ENCODE measurements around the gene CES4A. TPM values are rescaled to one million over a fixed set of nuclear protein-coding genes. Genes with fewer than 3 reads are reported as not detected.
"Not testable (repeated sequence)": the region's sequence is repeated elsewhere in the genome, so short reads cannot be mapped to it uniquely, and the experiment has no call there.

The CES4A gene
- total RNA-seq, 1 donor from 2014 or later = 42.2 TPM

DNA sequence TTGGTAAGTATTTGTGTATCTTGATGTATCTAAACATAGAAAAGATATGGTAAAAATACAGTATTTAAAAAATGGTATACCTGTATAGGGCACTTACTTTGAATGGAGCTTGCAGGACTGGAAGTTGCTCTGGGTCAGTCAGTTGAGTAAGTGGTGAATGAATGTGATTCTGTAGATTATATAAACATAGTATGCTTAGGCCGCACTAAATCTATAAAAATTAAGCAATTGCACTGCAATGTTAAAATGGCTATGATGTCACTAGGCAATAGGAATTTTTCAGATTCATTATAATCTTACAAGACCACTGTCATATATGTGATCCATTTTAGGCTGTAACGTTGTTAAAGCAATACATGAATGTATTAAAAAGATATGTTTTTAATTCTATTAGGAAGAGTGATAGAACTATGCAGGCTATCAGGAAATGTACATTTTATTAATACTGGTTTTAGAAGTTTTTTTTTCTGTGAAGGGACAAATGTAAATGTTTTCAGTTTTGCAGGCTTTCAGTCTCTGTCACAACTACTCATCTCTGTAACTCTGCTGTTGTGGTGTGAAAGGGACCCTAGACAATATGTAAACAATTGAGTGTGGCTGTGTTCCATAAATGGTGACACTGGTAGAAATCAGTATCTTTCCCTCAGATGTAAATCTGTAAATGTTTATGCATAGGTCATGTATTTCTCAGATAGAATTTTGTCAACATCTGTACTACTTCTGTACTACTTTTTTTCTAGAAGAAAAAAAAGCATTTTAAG lies 51.1 kb downstream of the CES4A start:
- intact Hi-C loops (cut with micrococcal nuclease) = no loop called here

DNA sequence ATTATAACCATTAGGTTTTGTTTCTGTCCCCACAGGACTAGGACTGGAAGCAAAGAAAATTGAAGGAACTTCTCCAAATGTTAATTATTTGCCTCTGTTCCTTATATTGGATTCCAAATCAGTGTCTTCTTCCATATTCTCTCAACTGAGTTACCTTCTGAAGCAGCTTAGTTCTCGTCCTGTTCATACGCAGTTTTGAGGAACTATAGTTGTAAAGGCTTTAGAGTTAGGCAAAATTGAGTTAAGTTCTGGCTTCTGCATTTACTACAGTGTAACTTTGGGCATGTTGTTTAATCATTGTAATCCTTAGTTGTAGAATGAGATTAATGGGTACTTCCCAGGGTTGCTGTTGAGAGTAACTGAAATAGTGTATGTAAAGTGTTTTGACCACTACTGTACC lies 51.8 kb downstream of the CES4A start:
- intact Hi-C loops (cut with micrococcal nuclease) = no loop called here

DNA sequence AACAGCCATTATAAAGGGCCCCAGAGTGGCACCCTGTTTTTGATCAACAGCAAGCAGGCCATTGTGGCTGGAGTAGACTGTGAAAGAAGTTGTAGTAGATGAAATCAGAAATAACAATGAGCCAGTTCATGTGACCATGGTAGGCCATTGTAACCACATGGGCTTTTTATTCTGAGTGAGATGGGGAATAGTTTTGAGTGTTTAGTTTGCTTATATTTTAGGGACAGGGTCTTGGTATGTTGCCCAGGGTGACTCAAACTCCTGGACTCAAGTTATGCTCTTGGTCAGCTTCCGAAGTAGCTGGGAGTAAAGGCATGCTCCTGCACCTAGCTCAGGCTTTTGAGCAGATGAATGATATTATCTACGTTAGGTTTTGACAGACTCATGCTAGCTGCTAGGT lies 52.5 kb downstream of the CES4A start:
- intact Hi-C loops (cut with micrococcal nuclease) = no loop called here

DNA sequence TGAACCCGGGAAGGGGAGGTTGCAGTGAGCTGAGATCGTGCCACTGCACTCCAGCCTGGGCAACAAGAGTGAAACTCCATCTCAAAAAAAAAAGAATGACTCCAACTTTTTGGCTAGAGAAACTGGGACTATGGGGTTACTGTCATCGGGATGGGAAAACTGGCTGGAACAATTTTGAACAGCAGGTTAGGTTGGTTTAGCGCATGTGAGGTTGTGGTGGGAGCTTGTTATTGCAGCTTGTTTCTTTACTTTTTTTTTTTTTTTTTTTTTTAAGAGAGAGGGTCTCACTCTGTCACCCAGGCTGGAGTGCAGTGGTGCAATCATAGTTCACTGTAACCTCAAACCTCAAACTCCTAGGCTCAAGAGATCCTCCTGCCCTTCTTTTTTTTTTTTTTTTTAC lies 53.1 kb downstream of the CES4A start:
- intact Hi-C loops (cut with micrococcal nuclease) = not testable (repeated sequence)

DNA sequence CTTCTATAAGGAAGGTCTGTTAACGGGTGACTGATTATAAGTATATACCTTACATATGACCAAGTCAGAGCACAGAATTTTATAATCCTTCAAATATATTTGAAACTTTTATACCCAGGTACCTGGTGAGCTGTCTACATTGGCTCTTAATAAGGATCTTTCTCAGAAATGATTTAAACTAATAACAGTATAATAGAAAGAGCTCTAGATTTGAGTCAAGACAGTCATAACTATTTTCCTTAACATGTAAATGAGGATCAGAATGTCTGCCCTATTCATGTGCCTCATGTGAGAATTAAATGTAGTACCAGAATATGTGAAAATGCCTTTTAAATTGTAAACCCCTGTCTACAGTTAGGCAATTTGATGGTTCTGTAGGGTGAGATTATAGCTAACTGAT lies 55.0 kb downstream of the CES4A start:
- intact Hi-C loops (cut with micrococcal nuclease) = no loop called here

DNA sequence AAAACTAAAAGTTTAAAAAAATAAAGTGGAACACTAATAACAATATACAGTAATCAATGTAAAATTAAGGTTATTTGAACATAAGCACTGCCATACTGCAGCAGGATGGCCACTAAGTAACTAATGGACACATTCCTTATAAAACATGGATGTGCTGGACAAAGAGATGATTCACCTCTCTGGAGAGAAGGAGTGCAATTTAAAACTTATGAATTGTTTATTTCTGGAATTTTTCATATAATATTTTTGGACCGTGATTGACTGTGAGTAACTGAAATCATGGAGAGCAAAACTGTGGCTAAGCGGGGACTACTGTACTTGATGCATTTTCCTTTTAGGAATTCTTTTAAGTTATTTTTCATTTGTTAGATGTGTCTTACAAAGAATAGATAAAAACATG lies 62.4 kb downstream of the CES4A start:
- intact Hi-C loops (cut with micrococcal nuclease) = no loop called here

DNA sequence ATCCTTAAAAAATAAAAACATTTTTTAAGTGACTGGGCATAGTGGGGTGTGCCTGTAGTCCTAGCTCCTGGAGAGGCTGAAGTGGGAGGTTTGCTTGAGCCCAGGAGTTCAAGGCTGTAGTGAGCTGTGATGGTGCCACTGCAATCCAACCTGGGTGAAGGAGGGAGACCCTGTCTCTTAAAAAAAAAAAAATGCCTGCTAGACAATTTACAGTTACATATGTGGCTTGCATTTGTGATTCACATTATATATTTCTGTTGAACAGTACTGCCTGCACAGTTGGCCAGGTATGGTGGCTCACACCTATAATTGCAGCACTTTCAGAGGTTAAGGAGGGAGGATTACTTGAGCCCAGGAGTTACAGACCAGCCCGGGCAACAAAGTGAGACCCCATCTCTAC lies 64.0 kb downstream of the CES4A start:
- intact Hi-C loops (cut with micrococcal nuclease) = loop anchor here (2.0 kb wide), 1 partner anchor 24 kb away; the partner anchor contains the start of gene CBFB

DNA sequence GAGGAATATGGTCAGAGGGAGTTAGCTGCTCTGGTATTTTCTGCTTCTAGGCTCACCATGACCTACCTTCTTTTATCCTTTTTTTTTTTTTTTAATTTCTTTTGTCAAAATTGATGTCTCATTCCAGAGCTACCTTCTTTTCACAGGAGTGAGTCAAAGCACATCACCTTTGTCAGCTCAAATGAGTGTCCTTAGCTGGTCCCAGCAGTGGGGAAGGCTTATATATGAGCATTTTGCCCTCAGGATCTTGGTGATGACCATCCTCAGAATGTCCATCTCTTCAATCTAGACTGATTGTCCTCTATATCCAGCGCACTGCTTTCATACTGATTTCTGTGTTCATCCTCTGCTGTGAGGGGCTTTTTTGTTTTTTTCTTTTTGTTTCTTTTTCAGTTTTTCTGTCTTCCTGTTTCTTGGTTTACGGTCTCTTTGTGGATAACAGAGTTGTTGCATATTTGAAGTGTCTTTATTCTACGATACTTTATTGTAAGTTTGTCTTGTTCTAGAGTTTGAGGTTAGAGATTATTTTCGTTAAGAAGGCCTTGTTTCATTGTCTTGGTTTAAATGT lies 65.5 kb downstream of the CES4A start:
- intact Hi-C loops (cut with micrococcal nuclease) = loop anchor here (2.0 kb wide), 1 partner anchor 25 kb away; the partner anchor contains the start of gene CBFB

DNA sequence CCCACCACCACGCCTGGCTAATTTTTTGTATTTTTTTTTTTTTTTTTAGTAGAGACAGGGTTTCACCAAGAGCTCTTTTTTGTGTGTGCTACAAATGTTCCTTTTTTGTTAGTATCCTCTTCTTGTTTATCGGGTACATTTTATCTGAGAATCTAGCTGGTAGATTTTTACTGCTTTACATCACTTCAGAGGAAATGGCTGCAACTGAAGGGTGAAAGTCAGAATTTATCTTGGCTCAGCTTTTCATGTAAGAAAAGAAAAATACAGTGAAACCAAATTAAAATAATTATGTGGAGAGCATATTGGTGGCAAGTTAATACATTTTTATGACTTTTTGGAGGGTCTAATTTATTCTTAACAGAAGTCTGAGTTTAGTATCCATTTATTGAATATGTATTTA lies 66.5 kb downstream of the CES4A start:
- intact Hi-C loops (cut with micrococcal nuclease) = no loop called here

DNA sequence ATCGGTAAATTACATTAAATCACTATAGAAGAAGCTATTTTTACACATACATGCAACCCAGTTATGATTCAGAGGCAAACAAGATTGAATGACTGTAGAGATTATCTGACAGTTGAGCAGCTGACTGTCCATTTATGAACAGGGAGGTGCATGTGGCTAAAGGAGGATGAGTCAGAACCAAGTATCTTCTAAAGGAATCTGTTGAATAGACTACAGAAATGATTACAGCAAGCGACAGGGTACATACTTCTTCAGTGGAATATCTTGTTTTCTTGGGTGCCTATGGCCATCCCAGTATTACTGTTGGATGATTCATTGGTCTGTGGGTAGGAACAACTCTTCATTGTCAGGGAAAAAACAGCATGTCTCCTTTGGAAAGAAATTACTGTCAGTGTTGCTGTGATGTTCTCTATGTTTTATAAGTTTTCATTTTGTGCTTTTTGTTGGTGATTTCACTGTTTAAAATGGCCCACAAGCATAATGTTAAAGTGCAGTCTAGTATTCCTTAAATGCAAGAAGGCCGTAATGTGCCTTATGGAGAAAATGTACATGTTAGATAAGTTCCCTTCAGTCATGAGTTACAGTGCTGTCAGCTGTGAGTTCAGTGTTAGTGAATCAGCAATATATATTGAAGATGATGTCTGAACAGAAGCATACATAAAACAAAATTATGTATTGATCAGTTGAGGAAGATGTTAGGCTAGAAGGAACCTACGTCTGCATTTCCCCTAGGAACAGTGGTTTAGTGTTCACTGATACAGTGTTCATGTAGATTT lies 67.5 kb downstream of the CES4A start:
- intact Hi-C loops (cut with micrococcal nuclease) = loop anchor here (1.0 kb wide), 1 partner anchor 26 kb away; no protein-coding TSS in a partner anchor

Other genes starting within 250 kb of the CES4A start
- 66.7 and 72.2 TPM in 2 replicates for gene DYNC1LI2, start 237.0 kb upstream of the CES4A start, total RNA-seq
- gene TERB1, start 187.0 kb upstream of the CES4A start, total RNA-seq = 0.11 and 0.25 TPM in 2 replicates
- gene NAE1, start 157.6 kb upstream of the CES4A start, total RNA-seq = 83.1 and 85.6 TPM in 2 replicates
- gene CA7, start 144.2 kb upstream of the CES4A start, total RNA-seq = 0.11 and 0.20 TPM in 2 replicates
- gene PDP2, start 108.1 kb upstream of the CES4A start, total RNA-seq = 20.1 and 25.0 TPM in 2 replicates
- not detected in 2 replicates for gene CDH16, start 69.7 kb upstream of the CES4A start, total RNA-seq
- 0.66 and 1.2 TPM in 2 replicates for gene RRAD, start 63.1 kb upstream of the CES4A start, total RNA-seq
- gene CIAO2B, start 54.2 kb upstream of the CES4A start, total RNA-seq = 110 and 113 TPM in 2 replicates
- 35.6 and 38.3 TPM in 2 replicates for gene CES2, start 53.1 kb upstream of the CES4A start, total RNA-seq
- 7.9 and 10.9 TPM in 2 replicates for gene CES3, start 27.3 kb upstream of the CES4A start, total RNA-seq
- 235 and 240 TPM in 2 replicates for gene CBFB, start 40.6 kb downstream of the CES4A start, total RNA-seq
- gene PHAF1, start 121.4 kb downstream of the CES4A start, total RNA-seq = 18.7 and 19.3 TPM in 2 replicates
- 8.1 and 8.3 TPM in 2 replicates for gene B3GNT9, start 162.4 kb downstream of the CES4A start, total RNA-seq
- gene TRADD, start 171.3 kb downstream of the CES4A start, total RNA-seq = 48.6 and 52.9 TPM in 2 replicates
- 32.7 and 34.4 TPM in 2 replicates for gene FBXL8, start 171.4 kb downstream of the CES4A start, total RNA-seq
- gene HSF4, start 176.2 kb downstream of the CES4A start, total RNA-seq = 39.3 and 43.9 TPM in 2 replicates
- gene NOL3, start 181.9 kb downstream of the CES4A start, total RNA-seq = 19.4 and 20.2 TPM in 2 replicates
- gene MATCAP1, start 195.4 kb downstream of the CES4A start, total RNA-seq = 50.4 and 57.4 TPM in 2 replicates
- gene EXOC3L1, start 201.5 kb downstream of the CES4A start, total RNA-seq = 0.09 TPM in 1 of 2 replicates, not detected in the other
- gene E2F4, start 203.6 kb downstream of the CES4A start, total RNA-seq = 132 and 133 TPM in 2 replicates
- gene ELMO3, start 210.5 kb downstream of the CES4A start, total RNA-seq = 7.4 and 8.2 TPM in 2 replicates
- gene TMEM208, start 238.5 kb downstream of the CES4A start, total RNA-seq = 46.2 and 51.2 TPM in 2 replicates

All from T-helper 2 cell treated with Interferon-gamma antibody and Interleukin-4, amounts not matched to agents 100 ng/mL and 5 ng/mL, for 36 hours (primary cell).